ENCODE results near the gene RAD50. TPM values are rescaled to one million over a fixed set of nuclear protein-coding genes. Genes with fewer than 3 reads are reported as not detected.
"Not testable (repeated sequence)": the region's sequence is repeated elsewhere in the genome, so short reads cannot be mapped to it uniquely, and the experiment has no call there.

The RAD50 gene
- total RNA-seq, 1 donor from 2014 or later, result 42.6 TPM

GRCh38 chr5:132628814-132629213 lies 72.0 kb downstream of the RAD50 start:
- no peaks in the 10 kb centered on the region for H3K9me3 Mint-ChIP-seq
- TF ChIP-seq CTCF (IDR thresholded peaks at IDR 0.05), result no peak
- peaks cover 53% of the 10 kb centered on the region for H3K36me3 Mint-ChIP-seq (ENCODE audit: low read depth)
- H3K4me1 Mint-ChIP-seq, result peaks cover 3% of the 10 kb centered on the region
- no peak overlapping the region for H3K27ac Mint-ChIP-seq
- no peak overlapping the region for H3K4me3 Mint-ChIP-seq
- POLR2A ChIA-PET, result no interaction called here
- no peaks in the 10 kb centered on the region for H3K27me3 Mint-ChIP-seq
- CTCF ChIA-PET, result no interaction called here
- intact Hi-C loops (cut with micrococcal nuclease), result no loop called here
- ATAC-seq (ENCODE audit: low read depth) (no peak), DNase-seq (no peak)

GRCh38 chr5:132629230-132629944 lies 72.6 kb downstream of the RAD50 start:
- intact Hi-C loops (cut with micrococcal nuclease), result no loop called here
- H3K9me3 Mint-ChIP-seq, result no peaks in the 10 kb centered on the region
- ATAC-seq (ENCODE audit: low read depth) (no peak), DNase-seq (no peak)
- no peak overlapping the region for H3K4me3 Mint-ChIP-seq
- no peak overlapping the region for H3K27ac Mint-ChIP-seq
- ChIA-PET POLR2A (no interaction called here), CTCF (no interaction called here)
- peaks cover 3% of the 10 kb centered on the region for H3K4me1 Mint-ChIP-seq
- TF ChIP-seq CTCF (IDR thresholded peaks at IDR 0.05), result no peak
- peaks cover 50% of the 10 kb centered on the region for H3K36me3 Mint-ChIP-seq (ENCODE audit: low read depth)
- no peaks in the 10 kb centered on the region for H3K27me3 Mint-ChIP-seq

GRCh38 chr5:132633587-132633986 lies 76.8 kb downstream of the RAD50 start:
- H3K27me3 Mint-ChIP-seq; intact Hi-C loops (cut with micrococcal nuclease); ATAC-seq (ENCODE audit: low read depth); H3K27ac Mint-ChIP-seq; H3K9me3 Mint-ChIP-seq; DNase-seq; H3K4me3 Mint-ChIP-seq; H3K4me1 Mint-ChIP-seq: not testable (repeated sequence)
- CTCF ChIA-PET, result interaction anchor here (0.7 kb wide), 1 partner anchor 14 kb away, joined by 3 read pairs; no protein-coding TSS in a partner anchor
- H3K36me3 Mint-ChIP-seq (ENCODE audit: low read depth), result peaks cover 64% of the 10 kb centered on the region
- POLR2A ChIA-PET, result interaction anchor here (1.1 kb wide), 1 partner anchor 29 kb away, joined by 3 read pairs; no protein-coding TSS in a partner anchor

- CTCF ChIA-PET, result no interaction called here
- intact Hi-C loops (cut with micrococcal nuclease), result no loop called here
- H3K27me3 Mint-ChIP-seq, result no peaks in the 10 kb centered on the region
- H3K9me3 Mint-ChIP-seq, result no peaks in the 10 kb centered on the region
- no peak for TF ChIP-seq CTCF (IDR thresholded peaks at IDR 0.05)
- H3K4me3 Mint-ChIP-seq, result no peak overlapping the region
- peaks cover 67% of the 10 kb centered on the region for H3K36me3 Mint-ChIP-seq (ENCODE audit: low read depth)
- POLR2A ChIA-PET, result no interaction called here
- DNase-seq (no peak), ATAC-seq (ENCODE audit: low read depth) (no peak)
- H3K4me1 Mint-ChIP-seq, result no peaks in the 10 kb centered on the region
- H3K27ac Mint-ChIP-seq, result no peak overlapping the region
These were observed 79.1 kb downstream of the RAD50 start for GRCh38 chr5:132635873-132636272.

- no peaks in the 10 kb centered on the region for H3K4me1 Mint-ChIP-seq
- H3K27ac Mint-ChIP-seq, result no peak overlapping the region
- intact Hi-C loops (cut with micrococcal nuclease), result no loop called here
- DNase-seq (no peak), ATAC-seq (ENCODE audit: low read depth) (no peak)
- H3K4me3 Mint-ChIP-seq, result no peak overlapping the region
- peaks cover 68% of the 10 kb centered on the region for H3K36me3 Mint-ChIP-seq (ENCODE audit: low read depth)
- no peak for TF ChIP-seq CTCF (IDR thresholded peaks at IDR 0.05)
- ChIA-PET POLR2A (no interaction called here), CTCF (no interaction called here)
- H3K27me3 Mint-ChIP-seq, result no peaks in the 10 kb centered on the region
- no peaks in the 10 kb centered on the region for H3K9me3 Mint-ChIP-seq
These were observed 80.5 kb downstream of the RAD50 start for GRCh38 chr5:132637241-132637640.

GRCh38 chr5:132639706-132640130 lies 82.9 kb downstream of the RAD50 start:
- Mint-ChIP-seq H3K36me3 (ENCODE audit: low read depth) (peaks cover 77% of the 10 kb centered on the region), H3K4me1 (no peaks in the 10 kb centered on the region), H3K9me3 (no peaks in the 10 kb centered on the region), H3K27me3 (no peaks in the 10 kb centered on the region), H3K4me3 (no peak overlapping the region), H3K27ac (no peak overlapping the region)
- TF ChIP-seq CTCF (IDR thresholded peaks at IDR 0.05), result no peak
- DNase-seq (no peak), ATAC-seq (ENCODE audit: low read depth) (no peak)
- ChIA-PET POLR2A (no interaction called here), CTCF (no interaction called here)
- intact Hi-C loops (cut with micrococcal nuclease), result no loop called here

All from activated B cell treated with CpG ODN at 0.5 μM for 24 hours (primary cell).